ENCODE results near the gene MEGF8.
A peak's percentile ranks its signal among the peaks of the same experiment; 100 is the strongest.

The MEGF8 gene

GRCh38 chr19:42287017-42287826 lies 38.2 kb upstream of the MEGF8 start:
- DNase-seq, result no peak

GRCh38 chr19:42287827-42288107 lies 37.7 kb upstream of the MEGF8 start:
- no peak for DNase-seq

GRCh38 chr19:42288387-42288786 lies 37.0 kb upstream of the MEGF8 start:
- no peak for DNase-seq

GRCh38 chr19:42288881-42289555 lies 36.4 kb upstream of the MEGF8 start:
- DNase-seq, result no peak

GRCh38 chr19:42289556-42290041 lies 35.8 kb upstream of the MEGF8 start:
- no peak for DNase-seq

- DNase-seq, result no peak
Observed at GRCh38 chr19:42290136-42290522, 35.3 kb upstream of the MEGF8 start.

- DNase-seq, result peak; percentile 32
Observed at GRCh38 chr19:42290523-42291434, 34.7 kb upstream of the MEGF8 start.

- DNase-seq, result no peak
Observed at GRCh38 chr19:42291435-42291810, 34.0 kb upstream of the MEGF8 start.

GRCh38 chr19:42292042-42292960 lies 33.1 kb upstream of the MEGF8 start:
- DNase-seq, result no peak

GRCh38 chr19:42292963-42293362 lies 32.5 kb upstream of the MEGF8 start:
- no peak for DNase-seq

- DNase-seq, result no peak
Observed at GRCh38 chr19:42293540-42293939, 31.9 kb upstream of the MEGF8 start.

- no peak for DNase-seq
Observed at GRCh38 chr19:42293948-42294347, 31.5 kb upstream of the MEGF8 start.

- DNase-seq, result no peak
Observed at GRCh38 chr19:42294471-42295137, 30.8 kb upstream of the MEGF8 start.

GRCh38 chr19:42295342-42295741 lies 30.1 kb upstream of the MEGF8 start:
- no peak for DNase-seq

- peak; percentile 59 for DNase-seq
Observed at GRCh38 chr19:42295831-42296525, 29.5 kb upstream of the MEGF8 start.

GRCh38 chr19:42297039-42297438 lies 28.4 kb upstream of the MEGF8 start:
- DNase-seq, result no peak

- no peak for DNase-seq
Observed at GRCh38 chr19:42301646-42302203, 23.7 kb upstream of the MEGF8 start, which contains the start of gene PRR19. TSS of gene PRR19 (plus strand) at chr19:42302132. CDS start at chr19:42309585, 7,453 bp downstream.

- no peak for DNase-seq
Observed at GRCh38 chr19:42303101-42303464, 22.4 kb upstream of the MEGF8 start.

GRCh38 chr19:42303876-42304275 lies 21.6 kb upstream of the MEGF8 start:
- no peak for DNase-seq

GRCh38 chr19:42306646-42307045 lies 18.8 kb upstream of the MEGF8 start:
- no peak for DNase-seq

GRCh38 chr19:42309686-42310085 lies 15.7 kb upstream of the MEGF8 start:
- DNase-seq, result no peak

Data from inflammatory macrophage treated with lipopolysaccharide for 4 hours (primary cell).